NCI-H1417 treated with DMSO at 0.1 percent for 48 hours (cell line): ENCODE measurements around the gene MGAT4C.
A peak's percentile ranks its signal among the peaks of the same experiment; 100 is the strongest.
"Not testable (repeated sequence)": the region's sequence is repeated elsewhere in the genome, so short reads cannot be mapped to it uniquely, and the experiment has no call there.

Experiments used
- DNase-seq: peaks from one replicate; lab custom pipeline; 2025; lab: John Stamatoyannopoulos, UW

MGAT4C gene

GRCh38 chr12:86256163-86256562 is at the start of gene MGAT4C:
Gene MGAT4C (minus strand): TSS chr12:86256391.
- DNase-seq: peak; percentile 98

GRCh38 chr12:86296396-86296795 is 40.2 kb upstream of the MGAT4C start:
- DNase-seq: not testable (repeated sequence)

- DNase-seq: no peak
Observed at GRCh38 chr12:86293682-86294240, 37.6 kb upstream of the MGAT4C start.

GRCh38 chr12:86292480-86292879 is 36.3 kb upstream of the MGAT4C start:
- peak; percentile 39 for DNase-seq

- no peak for DNase-seq
Observed at GRCh38 chr12:86290615-86291014, 34.4 kb upstream of the MGAT4C start.

- no peak for DNase-seq
Observed at GRCh38 chr12:86286119-86286518, 29.9 kb upstream of the MGAT4C start.

- DNase-seq: no peak
Observed at GRCh38 chr12:86283620-86284019, 27.4 kb upstream of the MGAT4C start.

- no peak for DNase-seq
Observed at GRCh38 chr12:86275356-86275755, 19.2 kb upstream of the MGAT4C start.

GRCh38 chr12:86265329-86265695 is 9.1 kb upstream of the MGAT4C start:
- no peak for DNase-seq

- no peak for DNase-seq
Observed at GRCh38 chr12:86264451-86265328, 8.5 kb upstream of the MGAT4C start.

GRCh38 chr12:86261578-86261977 is 5.4 kb upstream of the MGAT4C start:
- DNase-seq: no peak

- no peak for DNase-seq
Observed at GRCh38 chr12:86261142-86261541, 5.0 kb upstream of the MGAT4C start.

GRCh38 chr12:86260183-86260582 is 4.0 kb upstream of the MGAT4C start:
- no peak for DNase-seq

- DNase-seq: no peak
Observed at GRCh38 chr12:86257134-86257533, 943 bp upstream of the MGAT4C start.

- DNase-seq: no peak
Observed at GRCh38 chr12:86254399-86255107, 1.6 kb downstream of the MGAT4C start.

- DNase-seq: no peak
Observed at GRCh38 chr12:86249851-86250250, 6.3 kb downstream of the MGAT4C start.

- DNase-seq: no peak
Observed at GRCh38 chr12:86249276-86249675, 6.9 kb downstream of the MGAT4C start.

GRCh38 chr12:86247871-86248270 is 8.3 kb downstream of the MGAT4C start:
- DNase-seq: no peak

GRCh38 chr12:86241600-86241999 is 14.6 kb downstream of the MGAT4C start:
- no peak for DNase-seq

- DNase-seq: no peak
Observed at GRCh38 chr12:86234316-86234855, 21.8 kb downstream of the MGAT4C start.

- peak; percentile 79 for DNase-seq
Observed at GRCh38 chr12:86233126-86233525, 23.1 kb downstream of the MGAT4C start.

GRCh38 chr12:86230516-86231146 is 25.6 kb downstream of the MGAT4C start:
- DNase-seq: no peak
